Tibial nerve (tissue), 4 donors: ENCODE data around the gene HGF. TPM values are rescaled to one million over a fixed set of nuclear protein-coding genes. Genes with fewer than 3 reads are reported as not detected.
A peak's percentile ranks its signal among the peaks of the same experiment; 100 is the strongest.

Source experiments
- DNase-seq, 2 donors: peaks; one replicate each; pipeline ENCODE4 v3.0.0-alpha.2; 2019; ENCODE audit warnings: low spot score in 2 of 2
- H3K27ac ChIP-seq, 4 donors: fragments of 200-600 bp; sonication (generic) in 3 of 4; one replicate each; pipeline ENCODE4 v1.5.1; 2017 to 2019; ENCODE audit warnings: mild to moderate bottlenecking in 1 of 4
- H3K27me3 ChIP-seq, 2 donors: fragments of 200-600 bp; sonication (generic) in 1 of 2; one replicate each; pipeline versions ENCODE4 v1.5.1 to v1.6.0; 2017 to 2019
- H3K36me3 ChIP-seq, 3 donors: fragments of 200-600 bp; sonication (generic); one replicate each; pipeline ENCODE4 v1.5.1; 2018 to 2019
- H3K4me1 ChIP-seq, 4 donors: fragments of 200-600 bp; sonication (generic) in 3 of 4; one replicate each; pipeline ENCODE4 v1.5.1; 2017 to 2019
- H3K4me3 ChIP-seq, 4 donors: fragments of 200-600 bp; sonication (generic) in 3 of 4; one replicate each; pipeline ENCODE4 v1.5.1; 2017 to 2019; ENCODE audit warnings: mild to moderate bottlenecking in 1 of 4, moderate library complexity in 1 of 4
- H3K9me3 ChIP-seq, 4 donors: fragments of 200-600 bp; sonication (generic) in 3 of 4; one replicate each; pipeline ENCODE4 v1.5.1; 2017 to 2019
- CTCF ChIP-seq, 5 experiments: fragments of 200-600 bp in 3 of 5; fragments of 450-650 bp in 2 of 5; sonication (generic) in 3 of 5; IDR thresholded peaks; one replicate each; pipeline ENCODE4 v1.5.1; 2016 to 2019; ENCODE audit warnings: antibody characterized with exemption in 5 of 5, mild to moderate bottlenecking in 3 of 5, moderate library complexity in 2 of 5
- EP300 ChIP-seq, 2 donors: sonication (generic); formaldehyde crosslinking; IDR thresholded peaks; one replicate each; pipeline ENCODE4 v1.6.1; 2017; ENCODE audit warnings: antibody characterized with exemption in 2 of 2, mild to moderate bottlenecking in 1 of 2
- POLR2A ChIP-seq, 2 donors: fragments of 450-650 bp; IDR thresholded peaks; one replicate each; pipeline ENCODE4 v1.6.1; 2017; ENCODE audit warnings: antibody characterized with exemption in 2 of 2, mild to moderate bottlenecking in 2 of 2, moderate library complexity in 2 of 2
- WGBS, 2 donors: methylation state at CpG; one replicate each; pipeline ENCODE4 v1.1.5; 2018; 5-methylcytosine and 5-hydroxymethylcytosine counted together
- total RNA-seq, 4 donors: library from RNA; depleted of rRNA; stranded (reverse); fragments of >200 nt; gene quantifications; one replicate each; pipeline ENCODE4 v1.1.0, GENCODE V29; 2016

The HGF gene
- total RNA-seq, 4 donors from 2014 or later, result 3.3 to 14.9 (median 5.7) TPM

GRCh38 chr7:81775560-81775959, 5.7 kb upstream of the HGF start:
- TF ChIP-seq POLR2A (IDR thresholded peaks at IDR 0.05), result no peak
- no peak for TF ChIP-seq CTCF (IDR thresholded peaks at IDR 0.05)
- TF ChIP-seq EP300 (IDR thresholded peaks at IDR 0.05), result no peak
- Histone ChIP-seq H3K27ac (no peak overlapping the region), H3K36me3 (no peaks in the 10 kb centered on the region), H3K9me3 (no peaks in the 10 kb centered on the region), H3K4me3 (no peak overlapping the region), H3K27me3 (no peaks in the 10 kb centered on the region), H3K4me1 (peaks cover 0 to 8% (median 0%) of the 10 kb centered on the region in 4 donors)
- 86 to 92% methylated on average over 2 of the region's 2 CpGs for WGBS, 2 donors
- no peak for DNase-seq

GRCh38 chr7:81774551-81774950, 4.7 kb upstream of the HGF start:
- WGBS, 2 donors, result 91 to 93% methylated on average over 5 of the region's 5 CpGs
- Histone ChIP-seq H3K36me3 (no peaks in the 10 kb centered on the region), H3K27me3 (no peaks in the 10 kb centered on the region), H3K4me3 (no peak overlapping the region), H3K27ac (no peak overlapping the region), H3K9me3 (no peaks in the 10 kb centered on the region), H3K4me1 (peaks cover 0 to 12% (median 0%) of the 10 kb centered on the region in 4 donors)
- no peak for DNase-seq
- TF ChIP-seq EP300 (IDR thresholded peaks at IDR 0.05), result no peak
- TF ChIP-seq CTCF (IDR thresholded peaks at IDR 0.05), result no peak
- no peak for TF ChIP-seq POLR2A (IDR thresholded peaks at IDR 0.05)

GRCh38 chr7:81770728-81771223, 929 bp upstream of the HGF start:
- no peaks in the 10 kb centered on the region for H3K27me3 ChIP-seq
- WGBS, 2 donors, result 60 to 62% methylated on average over 7 of the region's 7 CpGs
- TF ChIP-seq EP300 (IDR thresholded peaks at IDR 0.05), result no peak
- TF ChIP-seq POLR2A (IDR thresholded peaks at IDR 0.05), result no peak
- TF ChIP-seq CTCF (IDR thresholded peaks at IDR 0.05), result no peak
- peak overlapping the region; percentile 34 to 79 (median 68) for H3K27ac ChIP-seq
- no peaks in the 10 kb centered on the region for H3K9me3 ChIP-seq
- H3K4me3 ChIP-seq, result peak overlapping the region in 2 of 4 donors; percentile 9 to 51
- H3K36me3 ChIP-seq, result no peaks in the 10 kb centered on the region
- no peak for DNase-seq
- H3K4me1 ChIP-seq, result peaks cover 0 to 22% (median 4%) of the 10 kb centered on the region in 4 donors

GRCh38 chr7:81768951-81769778, 682 bp downstream of the HGF start:
- Histone ChIP-seq H3K27me3 (no peaks in the 10 kb centered on the region), H3K9me3 (no peaks in the 10 kb centered on the region), H3K27ac (peak overlapping the region; percentile 13 to 79 (median 58)), H3K36me3 (no peaks in the 10 kb centered on the region), H3K4me1 (peaks cover 0 to 26% (median 4%) of the 10 kb centered on the region in 4 donors), H3K4me3 (peak overlapping the region; percentile 9 to 55 (median 38))
- no peak for DNase-seq
- TF ChIP-seq POLR2A (IDR thresholded peaks at IDR 0.05), result no peak
- no peak for TF ChIP-seq CTCF (IDR thresholded peaks at IDR 0.05)
- TF ChIP-seq EP300 (IDR thresholded peaks at IDR 0.05), result no peak
- WGBS, 2 donors, result 15 to 18% methylated on average over 9 of the region's 9 CpGs

GRCh38 chr7:81767926-81768325, 1.9 kb downstream of the HGF start:
- no peaks in the 10 kb centered on the region for H3K36me3 ChIP-seq
- WGBS, 2 donors, result 61 to 66% methylated on average over 5 of the region's 5 CpGs
- H3K27ac ChIP-seq, result peak overlapping the region in 2 of 4 donors; percentile 78 to 79
- H3K4me3 ChIP-seq, result peak overlapping the region in 2 of 4 donors; percentile 6 to 51
- peaks cover 0 to 26% (median 4%) of the 10 kb centered on the region in 4 donors for H3K4me1 ChIP-seq
- H3K27me3 ChIP-seq, result no peaks in the 10 kb centered on the region
- no peak for TF ChIP-seq CTCF (IDR thresholded peaks at IDR 0.05)
- no peak for TF ChIP-seq EP300 (IDR thresholded peaks at IDR 0.05)
- TF ChIP-seq POLR2A (IDR thresholded peaks at IDR 0.05), result no peak
- DNase-seq, result no peak
- H3K9me3 ChIP-seq, result no peaks in the 10 kb centered on the region
